ENCODE measurements around the gene KIR3DL3. TPM values are rescaled to one million over a fixed set of nuclear protein-coding genes. Genes with fewer than 3 reads are reported as not detected.
"Not testable (repeated sequence)": the region's sequence is repeated elsewhere in the genome, so short reads cannot be mapped to it uniquely, and the experiment has no call there.

KIR3DL3 gene
- polyA plus RNA-seq, 2 donors: not detected

- Histone ChIP-seq H3K4me3 (ENCODE audit: low read depth in 1 of 2, low read length in 2 of 2) (no peak overlapping the region), H3K36me3 (ENCODE audit: control insufficient read depth in 2 of 2, insufficient read depth in 2 of 2, low read length in 1 of 2) (no peaks in the 10 kb centered on the region), H3K9me3 (ENCODE audit: control insufficient read depth in 2 of 2, insufficient read depth in 1 of 2, low read depth in 1 of 2, low read length in 1 of 2) (no peaks in the 10 kb centered on the region), H3K4me1 (ENCODE audit: control insufficient read depth in 2 of 2, insufficient read depth in 2 of 2, low read length in 1 of 2) (no peaks in the 10 kb centered on the region), H3K27ac (ENCODE audit: low read depth in 2 of 2, low read length in 1 of 2) (no peak overlapping the region), H3K27me3 (ENCODE audit: control insufficient read depth in 1 of 2, insufficient read depth in 2 of 2, low read length in 2 of 2) (no peaks in the 10 kb centered on the region)
- 26 to 40% methylated on average over 2 of the region's 2 CpGs for WGBS, 2 donors
Measured at GRCh38 chr19:54696766-54697165, 27.5 kb upstream of the KIR3DL3 start.

DNA sequence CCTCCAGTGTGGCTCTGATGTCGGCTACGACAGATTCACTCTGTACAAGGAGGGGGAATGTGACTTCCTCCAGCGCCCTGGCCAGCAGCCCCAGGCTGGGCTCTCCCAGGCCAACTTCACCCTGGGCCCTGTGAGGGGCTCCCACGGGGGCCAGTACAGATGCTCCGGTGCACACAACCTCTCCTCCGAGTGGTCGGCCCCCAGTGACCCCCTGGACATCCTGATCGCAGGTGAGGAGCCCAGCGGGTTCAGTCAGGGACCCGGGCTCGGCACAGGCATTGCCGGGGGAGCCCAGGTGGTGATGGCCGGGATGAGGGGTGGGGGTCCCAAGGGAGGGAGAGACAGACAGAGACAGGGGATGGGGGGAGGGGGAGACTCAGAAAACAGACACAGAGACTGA lies 26.5 kb upstream of the KIR3DL3 start:
- not testable (repeated sequence) for H3K36me3 ChIP-seq (ENCODE audit: control insufficient read depth in 2 of 2, insufficient read depth in 2 of 2, low read length in 1 of 2); H3K4me1 ChIP-seq (ENCODE audit: control insufficient read depth in 2 of 2, insufficient read depth in 2 of 2, low read length in 1 of 2); H3K4me3 ChIP-seq (ENCODE audit: low read depth in 1 of 2, low read length in 2 of 2); H3K27me3 ChIP-seq (ENCODE audit: control insufficient read depth in 1 of 2, insufficient read depth in 2 of 2, low read length in 2 of 2); H3K9me3 ChIP-seq (ENCODE audit: control insufficient read depth in 2 of 2, insufficient read depth in 1 of 2, low read depth in 1 of 2, low read length in 1 of 2); H3K27ac ChIP-seq (ENCODE audit: low read depth in 2 of 2, low read length in 1 of 2)
- WGBS, 2 donors: 79 to 83% methylated on average over 13 of the region's 13 CpGs

- Histone ChIP-seq H3K4me3 (ENCODE audit: low read depth in 1 of 2, low read length in 2 of 2) (no peak overlapping the region), H3K4me1 (ENCODE audit: control insufficient read depth in 2 of 2, insufficient read depth in 2 of 2, low read length in 1 of 2) (no peaks in the 10 kb centered on the region), H3K27ac (ENCODE audit: low read depth in 2 of 2, low read length in 1 of 2) (no peak overlapping the region), H3K9me3 (ENCODE audit: control insufficient read depth in 2 of 2, insufficient read depth in 1 of 2, low read depth in 1 of 2, low read length in 1 of 2) (no peaks in the 10 kb centered on the region), H3K36me3 (ENCODE audit: control insufficient read depth in 2 of 2, insufficient read depth in 2 of 2, low read length in 1 of 2) (no peaks in the 10 kb centered on the region), H3K27me3 (ENCODE audit: control insufficient read depth in 1 of 2, insufficient read depth in 2 of 2, low read length in 2 of 2) (no peaks in the 10 kb centered on the region)
- WGBS, 2 donors: 74 to 79% methylated on average over 8 of the region's 8 CpGs
Measured at GRCh38 chr19:54704928-54705327, 19.3 kb upstream of the KIR3DL3 start.

GRCh38 chr19:54707962-54708361 lies 16.3 kb upstream of the KIR3DL3 start:
- no peaks in the 10 kb centered on the region for H3K36me3 ChIP-seq (ENCODE audit: control insufficient read depth in 2 of 2, insufficient read depth in 2 of 2, low read length in 1 of 2)
- no peaks in the 10 kb centered on the region for H3K27me3 ChIP-seq (ENCODE audit: control insufficient read depth in 1 of 2, insufficient read depth in 2 of 2, low read length in 2 of 2)
- no peak overlapping the region for H3K4me3 ChIP-seq (ENCODE audit: low read depth in 1 of 2, low read length in 2 of 2)
- WGBS, 2 donors: 52 to 66% methylated on average over 4 of the region's 4 CpGs
- H3K27ac ChIP-seq (ENCODE audit: low read depth in 2 of 2, low read length in 1 of 2): no peak overlapping the region
- no peaks in the 10 kb centered on the region for H3K4me1 ChIP-seq (ENCODE audit: control insufficient read depth in 2 of 2, insufficient read depth in 2 of 2, low read length in 1 of 2)
- H3K9me3 ChIP-seq (ENCODE audit: control insufficient read depth in 2 of 2, insufficient read depth in 1 of 2, low read depth in 1 of 2, low read length in 1 of 2): no peaks in the 10 kb centered on the region

DNA sequence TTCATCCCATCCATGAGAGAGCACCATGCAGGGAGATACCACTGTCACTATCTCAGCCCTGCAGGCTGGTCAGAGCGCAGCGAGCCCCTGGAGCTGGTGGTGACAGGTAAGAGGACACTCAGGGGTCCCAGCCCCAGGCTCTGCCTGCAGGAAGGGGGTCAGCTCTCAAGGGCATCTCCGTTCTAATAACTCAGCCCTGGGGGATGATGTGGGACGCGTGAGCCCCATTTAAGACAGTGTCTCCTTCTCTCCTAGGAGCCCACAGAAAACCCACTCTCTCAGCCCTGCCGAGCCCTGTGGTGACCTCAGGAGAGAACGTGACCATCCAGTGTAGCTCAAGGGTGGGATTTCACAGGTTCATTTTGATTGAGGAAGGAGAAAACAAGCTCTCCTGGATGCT lies 15.5 kb upstream of the KIR3DL3 start:
- Histone ChIP-seq H3K4me3 (ENCODE audit: low read depth in 1 of 2, low read length in 2 of 2) (no peak overlapping the region), H3K27ac (ENCODE audit: low read depth in 2 of 2, low read length in 1 of 2) (no peak overlapping the region), H3K4me1 (ENCODE audit: control insufficient read depth in 2 of 2, insufficient read depth in 2 of 2, low read length in 1 of 2) (no peaks in the 10 kb centered on the region), H3K9me3 (ENCODE audit: control insufficient read depth in 2 of 2, insufficient read depth in 1 of 2, low read depth in 1 of 2, low read length in 1 of 2) (no peaks in the 10 kb centered on the region), H3K36me3 (ENCODE audit: control insufficient read depth in 2 of 2, insufficient read depth in 2 of 2, low read length in 1 of 2) (no peaks in the 10 kb centered on the region), H3K27me3 (ENCODE audit: control insufficient read depth in 1 of 2, insufficient read depth in 2 of 2, low read length in 2 of 2) (no peaks in the 10 kb centered on the region)
- WGBS, 2 donors: 88% methylated on average over 7 of the region's 7 CpGs

- no peak overlapping the region for H3K27ac ChIP-seq (ENCODE audit: low read depth in 2 of 2, low read length in 1 of 2)
- no peaks in the 10 kb centered on the region for H3K4me1 ChIP-seq (ENCODE audit: control insufficient read depth in 2 of 2, insufficient read depth in 2 of 2, low read length in 1 of 2)
- 67 to 68% methylated on average over 17 to 18 of the region's 18 CpGs for WGBS, 2 donors
- no peak overlapping the region for H3K4me3 ChIP-seq (ENCODE audit: low read depth in 1 of 2, low read length in 2 of 2)
- no peaks in the 10 kb centered on the region for H3K9me3 ChIP-seq (ENCODE audit: control insufficient read depth in 2 of 2, insufficient read depth in 1 of 2, low read depth in 1 of 2, low read length in 1 of 2)
- no peaks in the 10 kb centered on the region for H3K27me3 ChIP-seq (ENCODE audit: control insufficient read depth in 1 of 2, insufficient read depth in 2 of 2, low read length in 2 of 2)
- no peaks in the 10 kb centered on the region for H3K36me3 ChIP-seq (ENCODE audit: control insufficient read depth in 2 of 2, insufficient read depth in 2 of 2, low read length in 1 of 2)
Measured at GRCh38 chr19:54709212-54709948, 14.9 kb upstream of the KIR3DL3 start.

- H3K4me1 ChIP-seq (ENCODE audit: control insufficient read depth in 2 of 2, insufficient read depth in 2 of 2, low read length in 1 of 2); H3K36me3 ChIP-seq (ENCODE audit: control insufficient read depth in 2 of 2, insufficient read depth in 2 of 2, low read length in 1 of 2); H3K27ac ChIP-seq (ENCODE audit: low read depth in 2 of 2, low read length in 1 of 2); H3K9me3 ChIP-seq (ENCODE audit: control insufficient read depth in 2 of 2, insufficient read depth in 1 of 2, low read depth in 1 of 2, low read length in 1 of 2); H3K4me3 ChIP-seq (ENCODE audit: low read depth in 1 of 2, low read length in 2 of 2); H3K27me3 ChIP-seq (ENCODE audit: control insufficient read depth in 1 of 2, insufficient read depth in 2 of 2, low read length in 2 of 2): not testable (repeated sequence)
- 61 to 67% methylated on average over 10 to 11 of the region's 13 CpGs for WGBS, 2 donors
Measured at GRCh38 chr19:54709956-54710355, 14.3 kb upstream of the KIR3DL3 start.

- WGBS, 2 donors: 58 to 68% methylated on average over 3 of the region's 3 CpGs
- H3K36me3 ChIP-seq (ENCODE audit: control insufficient read depth in 2 of 2, insufficient read depth in 2 of 2, low read length in 1 of 2): no peaks in the 10 kb centered on the region
- H3K4me1 ChIP-seq (ENCODE audit: control insufficient read depth in 2 of 2, insufficient read depth in 2 of 2, low read length in 1 of 2): no peaks in the 10 kb centered on the region
- H3K9me3 ChIP-seq (ENCODE audit: control insufficient read depth in 2 of 2, insufficient read depth in 1 of 2, low read depth in 1 of 2, low read length in 1 of 2): peaks cover 6 to 8% of the 10 kb centered on the region in 2 donors
- no peaks in the 10 kb centered on the region for H3K27me3 ChIP-seq (ENCODE audit: control insufficient read depth in 1 of 2, insufficient read depth in 2 of 2, low read length in 2 of 2)
- H3K4me3 ChIP-seq (ENCODE audit: low read depth in 1 of 2, low read length in 2 of 2): no peak overlapping the region
- H3K27ac ChIP-seq (ENCODE audit: low read depth in 2 of 2, low read length in 1 of 2): no peak overlapping the region
Measured at GRCh38 chr19:54724644-54725043, 402 bp downstream of the KIR3DL3 start.

DNA sequence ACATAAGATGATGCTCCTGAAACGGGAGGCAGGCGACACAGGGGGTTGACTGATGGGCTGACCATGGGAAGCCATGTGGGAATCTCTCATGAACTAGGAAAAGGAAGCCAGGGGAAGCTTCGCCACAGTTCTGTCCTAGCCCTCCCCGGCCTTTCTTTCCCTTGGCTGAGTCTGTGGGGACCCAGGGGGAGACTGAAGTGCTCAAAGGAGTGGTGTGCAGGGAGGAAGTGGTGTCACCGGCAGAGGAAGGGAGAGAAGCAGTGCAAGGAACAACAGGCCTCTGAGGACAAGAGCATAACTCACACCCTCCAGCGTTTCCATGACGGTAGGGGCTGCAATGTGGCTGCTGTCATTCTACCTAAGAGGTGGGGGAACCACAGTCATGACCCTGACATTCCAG lies 1.1 kb downstream of the KIR3DL3 start:
- 78 to 81% methylated on average over 7 of the region's 7 CpGs for WGBS, 2 donors
- H3K36me3 ChIP-seq (ENCODE audit: control insufficient read depth in 2 of 2, insufficient read depth in 2 of 2, low read length in 1 of 2): no peaks in the 10 kb centered on the region
- no peaks in the 10 kb centered on the region for H3K4me1 ChIP-seq (ENCODE audit: control insufficient read depth in 2 of 2, insufficient read depth in 2 of 2, low read length in 1 of 2)
- peaks cover 6 to 8% of the 10 kb centered on the region in 2 donors for H3K9me3 ChIP-seq (ENCODE audit: control insufficient read depth in 2 of 2, insufficient read depth in 1 of 2, low read depth in 1 of 2, low read length in 1 of 2)
- H3K27me3 ChIP-seq (ENCODE audit: control insufficient read depth in 1 of 2, insufficient read depth in 2 of 2, low read length in 2 of 2): no peaks in the 10 kb centered on the region
- no peak overlapping the region for H3K27ac ChIP-seq (ENCODE audit: low read depth in 2 of 2, low read length in 1 of 2)
- no peak overlapping the region for H3K4me3 ChIP-seq (ENCODE audit: low read depth in 1 of 2, low read length in 2 of 2)

DNA sequence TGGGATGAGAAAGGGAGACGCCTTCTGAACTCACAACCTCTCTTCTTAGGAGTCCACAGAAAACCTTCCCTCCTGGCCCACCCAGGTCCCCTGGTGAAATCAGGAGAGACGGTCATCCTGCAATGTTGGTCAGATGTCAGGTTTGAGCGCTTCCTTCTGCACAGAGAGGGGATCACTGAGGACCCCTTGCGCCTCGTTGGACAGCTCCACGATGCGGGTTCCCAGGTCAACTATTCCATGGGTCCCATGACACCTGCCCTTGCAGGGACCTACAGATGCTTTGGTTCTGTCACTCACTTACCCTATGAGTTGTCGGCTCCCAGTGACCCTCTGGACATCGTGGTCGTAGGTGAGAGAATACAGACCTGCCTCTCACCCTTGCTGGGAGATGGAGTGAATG lies 3.3 kb downstream of the KIR3DL3 start:
- WGBS, 2 donors: 67 to 72% methylated on average over 10 of the region's 10 CpGs

More for the DNA sequence above, 3.3 kb downstream of the KIR3DL3 start:
- Histone ChIP-seq H3K36me3 (ENCODE audit: control insufficient read depth in 2 of 2, insufficient read depth in 2 of 2, low read length in 1 of 2) (no peaks in the 10 kb centered on the region), H3K4me1 (ENCODE audit: control insufficient read depth in 2 of 2, insufficient read depth in 2 of 2, low read length in 1 of 2) (no peaks in the 10 kb centered on the region), H3K27ac (ENCODE audit: low read depth in 2 of 2, low read length in 1 of 2) (no peak overlapping the region), H3K9me3 (ENCODE audit: control insufficient read depth in 2 of 2, insufficient read depth in 1 of 2, low read depth in 1 of 2, low read length in 1 of 2) (peaks cover 4 to 8% of the 10 kb centered on the region in 2 donors), H3K27me3 (ENCODE audit: control insufficient read depth in 1 of 2, insufficient read depth in 2 of 2, low read length in 2 of 2) (no peaks in the 10 kb centered on the region), H3K4me3 (ENCODE audit: low read depth in 1 of 2, low read length in 2 of 2) (no peak overlapping the region)
